Measurements from ENCODE around the gene GYS2. TPM values are rescaled to one million over a fixed set of nuclear protein-coding genes. Genes with fewer than 3 reads are reported as not detected.

The GYS2 gene
- total and polyA plus RNA-seq, 7 experiments from 2014 or later, result 0.12 to 0.27 TPM; not detected in 5

DNA sequence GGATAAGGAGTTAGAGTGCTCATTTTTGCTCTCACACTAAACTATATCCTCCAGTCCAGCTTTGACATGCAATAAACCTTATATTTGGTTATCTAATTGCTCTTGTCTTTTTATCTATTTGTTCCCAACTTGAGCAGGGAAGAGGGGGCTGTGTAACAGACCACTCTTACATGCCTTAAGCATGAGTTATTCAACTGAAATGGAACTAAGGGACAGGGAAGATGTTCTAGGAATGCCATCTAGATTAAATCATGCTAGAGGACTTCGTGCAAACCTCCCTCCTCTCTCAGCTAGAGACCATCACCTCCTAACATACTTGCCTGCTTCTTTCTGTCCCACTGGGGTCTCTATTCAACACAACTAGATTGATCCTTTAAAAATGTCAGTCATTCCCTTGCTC, 57.9 kb downstream of the GYS2 start:
- DNase-seq, result no peak
- intact Hi-C loops (cut with micrococcal nuclease), result no loop called here
- Histone ChIP-seq H3K27me3 (ENCODE audit: control insufficient read depth in 2 of 2, insufficient read depth in 2 of 2, low read length in 2 of 2) (no peaks in the 10 kb centered on the region), H3K4me3 (ENCODE audit: low read length) (no peak overlapping the region), H3K9me3 (ENCODE audit: control insufficient read depth in 2 of 3, low read length in 3 of 3) (no peaks in the 10 kb centered on the region), H3K36me3 (ENCODE audit: control insufficient read depth in 2 of 3, insufficient read depth in 3 of 3, low read length in 3 of 3) (no peaks in the 10 kb centered on the region), H3K27ac (ENCODE audit: low read depth, low read length) (no peak overlapping the region), H3K4me1 (ENCODE audit: control insufficient read depth in 2 of 2, insufficient read depth in 2 of 2, low read length in 2 of 2) (no peaks in the 10 kb centered on the region)
- CTCF ChIA-PET, result no interaction called here
- H3K9me3 Mint-ChIP-seq, result peaks cover 0 to 1% (median 0%) of the 10 kb centered on the region in 11 donors
- H3K36me3 Mint-ChIP-seq, result no peaks in the 10 kb centered on the region
- no peak overlapping the region for H3K4me3 Mint-ChIP-seq
- H3K27ac Mint-ChIP-seq, result no peak overlapping the region
- H3K27me3 Mint-ChIP-seq, result peaks cover 0 to 8% (median 0%) of the 10 kb centered on the region in 5 donors
- POLR2A ChIA-PET, result no interaction called here
- H3K4me1 Mint-ChIP-seq, result peaks cover 0 to 4% (median 0%) of the 10 kb centered on the region in 7 donors
- ATAC-seq, result no peak

DNA sequence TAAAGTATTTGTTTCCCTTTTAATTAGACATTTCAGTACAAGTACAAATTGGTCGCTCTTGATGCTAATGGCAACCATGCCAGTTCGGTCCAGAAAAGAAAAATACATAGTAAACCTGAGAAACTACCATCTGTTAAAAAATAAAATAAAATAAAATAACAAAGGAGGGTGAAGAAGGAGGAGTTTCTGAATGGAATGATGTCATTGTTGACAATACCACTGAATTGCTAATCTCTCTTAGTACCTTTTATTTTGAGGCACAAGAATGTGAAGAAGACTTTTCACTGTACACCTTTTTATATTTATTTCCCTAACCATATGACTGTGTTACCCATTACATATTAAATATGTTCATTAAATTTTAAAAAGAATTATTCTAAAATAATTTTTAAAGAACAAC, 59.1 kb downstream of the GYS2 start:
- DNase-seq (no peak), ATAC-seq (no peak)
- H3K27ac ChIP-seq (ENCODE audit: low read depth, low read length), result no peak overlapping the region
- H3K36me3 Mint-ChIP-seq, result peaks cover 0 to 2% (median 0%) of the 10 kb centered on the region in 5 donors
- no peaks in the 10 kb centered on the region for H3K27me3 ChIP-seq (ENCODE audit: control insufficient read depth in 2 of 2, insufficient read depth in 2 of 2, low read length in 2 of 2)
- H3K4me1 ChIP-seq (ENCODE audit: control insufficient read depth in 2 of 2, insufficient read depth in 2 of 2, low read length in 2 of 2), result no peaks in the 10 kb centered on the region
- peaks cover 0 to 4% (median 0%) of the 10 kb centered on the region in 7 donors for H3K4me1 Mint-ChIP-seq
- intact Hi-C loops (cut with micrococcal nuclease), result no loop called here
- peaks cover 0 to 1% (median 0%) of the 10 kb centered on the region in 11 donors for H3K9me3 Mint-ChIP-seq
- no peak overlapping the region for H3K4me3 Mint-ChIP-seq
- no peaks in the 10 kb centered on the region for H3K36me3 ChIP-seq (ENCODE audit: control insufficient read depth in 2 of 3, insufficient read depth in 3 of 3, low read length in 3 of 3)
- ChIA-PET CTCF (no interaction called here), POLR2A (interaction anchor here (0.6 kb wide), 1 partner anchor 120 kb away, joined by 3 read pairs; no protein-coding TSS in a partner anchor)
- H3K4me3 ChIP-seq (ENCODE audit: low read length), result no peak overlapping the region
- no peak overlapping the region for H3K27ac Mint-ChIP-seq
- H3K27me3 Mint-ChIP-seq, result peaks cover 0 to 8% (median 0%) of the 10 kb centered on the region in 5 donors
- H3K9me3 ChIP-seq (ENCODE audit: control insufficient read depth in 2 of 3, low read length in 3 of 3), result no peaks in the 10 kb centered on the region

GRCh38 chr12:21543151-21543550, 61.5 kb downstream of the GYS2 start:
- H3K27ac Mint-ChIP-seq, result no peak overlapping the region
- H3K4me3 Mint-ChIP-seq, result no peak overlapping the region
- ATAC-seq (no peak), DNase-seq (no peak)
- no peaks in the 10 kb centered on the region for H3K27me3 ChIP-seq (ENCODE audit: control insufficient read depth in 2 of 2, insufficient read depth in 2 of 2, low read length in 2 of 2)
- H3K4me1 ChIP-seq (ENCODE audit: control insufficient read depth in 2 of 2, insufficient read depth in 2 of 2, low read length in 2 of 2), result no peaks in the 10 kb centered on the region
- no peak overlapping the region for H3K4me3 ChIP-seq (ENCODE audit: low read length)
- no peaks in the 10 kb centered on the region for H3K9me3 ChIP-seq (ENCODE audit: control insufficient read depth in 2 of 3, low read length in 3 of 3)
- H3K36me3 Mint-ChIP-seq, result peaks cover 0 to 2% (median 0%) of the 10 kb centered on the region in 5 donors
- peaks cover 0 to 8% (median 0%) of the 10 kb centered on the region in 5 donors for H3K27me3 Mint-ChIP-seq
- no peaks in the 10 kb centered on the region for H3K36me3 ChIP-seq (ENCODE audit: control insufficient read depth in 2 of 3, insufficient read depth in 3 of 3, low read length in 3 of 3)
- ChIA-PET POLR2A (no interaction called here), CTCF (no interaction called here)
- peaks cover 0 to 4% (median 0%) of the 10 kb centered on the region in 7 donors for H3K4me1 Mint-ChIP-seq
- intact Hi-C loops (cut with micrococcal nuclease), result no loop called here
- H3K27ac ChIP-seq (ENCODE audit: low read depth, low read length), result no peak overlapping the region
- H3K9me3 Mint-ChIP-seq, result peaks cover 0 to 1% (median 0%) of the 10 kb centered on the region in 11 donors

DNA sequence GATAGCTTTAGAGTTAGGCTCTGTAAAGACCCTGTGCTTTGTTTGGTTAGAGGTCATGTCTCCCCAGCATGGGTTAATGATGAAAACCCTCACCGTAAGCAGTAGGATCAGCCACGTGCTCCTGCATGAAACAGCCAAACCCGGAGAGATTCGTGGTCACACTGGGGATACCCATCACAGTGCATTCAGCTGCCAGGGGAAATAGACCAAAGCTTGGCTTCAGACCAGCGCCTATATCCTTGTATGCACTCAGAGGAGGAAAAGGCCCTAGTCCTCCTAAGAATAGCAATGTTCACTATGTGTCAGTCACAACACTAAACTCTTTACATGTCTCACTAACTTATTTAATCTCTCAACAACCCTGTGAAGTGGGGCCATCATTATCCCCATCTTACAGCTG, 62.2 kb downstream of the GYS2 start:
- H3K4me1 Mint-ChIP-seq, result peaks cover 0 to 1% (median 0%) of the 10 kb centered on the region in 7 donors
- no peak overlapping the region for H3K27ac ChIP-seq (ENCODE audit: low read depth, low read length)
- CTCF ChIA-PET, result no interaction called here
- H3K27ac Mint-ChIP-seq, result no peak overlapping the region
- peaks cover 0 to 2% (median 0%) of the 10 kb centered on the region in 5 donors for H3K36me3 Mint-ChIP-seq
- no peaks in the 10 kb centered on the region for H3K27me3 ChIP-seq (ENCODE audit: control insufficient read depth in 2 of 2, insufficient read depth in 2 of 2, low read length in 2 of 2)
- H3K36me3 ChIP-seq (ENCODE audit: control insufficient read depth in 2 of 3, insufficient read depth in 3 of 3, low read length in 3 of 3), result no peaks in the 10 kb centered on the region
- H3K9me3 Mint-ChIP-seq, result peaks cover 0 to 1% (median 0%) of the 10 kb centered on the region in 11 donors
- no peak overlapping the region for H3K4me3 ChIP-seq (ENCODE audit: low read length)
- POLR2A ChIA-PET, result interaction anchor here (0.6 to 0.7 kb wide), 3 partner anchors 13 to 224 kb away, joined by 3 read pairs; no protein-coding TSS in a partner anchor
- no peak overlapping the region for H3K4me3 Mint-ChIP-seq
- ATAC-seq, result no peak
- no peaks in the 10 kb centered on the region for H3K4me1 ChIP-seq (ENCODE audit: control insufficient read depth in 2 of 2, insufficient read depth in 2 of 2, low read length in 2 of 2)
- peaks cover 0 to 6% (median 0%) of the 10 kb centered on the region in 5 donors for H3K27me3 Mint-ChIP-seq
- intact Hi-C loops (cut with micrococcal nuclease), result no loop called here
- no peak for DNase-seq
- H3K9me3 ChIP-seq (ENCODE audit: control insufficient read depth in 2 of 3, low read length in 3 of 3), result no peaks in the 10 kb centered on the region

DNA sequence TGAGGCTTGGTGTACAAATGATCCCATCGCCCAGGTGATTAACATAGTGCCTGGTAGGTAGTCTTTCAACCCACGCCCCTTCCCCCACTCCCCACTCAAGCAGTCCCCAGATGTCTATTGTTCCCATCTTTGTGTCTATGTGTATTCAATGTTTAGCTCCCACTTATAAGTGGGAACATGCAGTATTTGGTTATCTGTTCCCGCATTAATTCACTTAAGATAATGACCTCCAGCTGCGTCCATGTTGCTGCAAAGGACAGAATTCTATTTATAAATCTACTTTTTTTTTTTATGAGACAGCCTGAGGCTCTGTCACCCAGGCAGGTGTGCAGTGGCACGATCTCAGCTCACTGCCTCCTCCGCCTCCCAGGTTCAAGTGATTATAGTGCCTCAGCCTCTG, 62.9 kb downstream of the GYS2 start:
- H3K27ac Mint-ChIP-seq, result no peak overlapping the region
- Histone ChIP-seq H3K27ac (ENCODE audit: low read depth, low read length) (no peak overlapping the region), H3K36me3 (ENCODE audit: control insufficient read depth in 2 of 3, insufficient read depth in 3 of 3, low read length in 3 of 3) (no peaks in the 10 kb centered on the region), H3K4me3 (ENCODE audit: low read length) (no peak overlapping the region), H3K4me1 (ENCODE audit: control insufficient read depth in 2 of 2, insufficient read depth in 2 of 2, low read length in 2 of 2) (no peaks in the 10 kb centered on the region), H3K27me3 (ENCODE audit: control insufficient read depth in 2 of 2, insufficient read depth in 2 of 2, low read length in 2 of 2) (no peaks in the 10 kb centered on the region), H3K9me3 (ENCODE audit: control insufficient read depth in 2 of 3, low read length in 3 of 3) (no peaks in the 10 kb centered on the region)
- peaks cover 0 to 1% (median 0%) of the 10 kb centered on the region in 11 donors for H3K9me3 Mint-ChIP-seq
- ChIA-PET POLR2A (interaction anchor here (0.7 kb wide), 1 partner anchor 12 kb away, joined by 3 read pairs; no protein-coding TSS in a partner anchor), CTCF (no interaction called here)
- no peak overlapping the region for H3K4me3 Mint-ChIP-seq
- intact Hi-C loops (cut with micrococcal nuclease), result no loop called here
- DNase-seq (no peak), ATAC-seq (no peak)
- no peaks in the 10 kb centered on the region for H3K4me1 Mint-ChIP-seq
- peaks cover 0 to 4% (median 3%) of the 10 kb centered on the region in 5 donors for H3K36me3 Mint-ChIP-seq
- peaks cover 0 to 4% (median 0%) of the 10 kb centered on the region in 5 donors for H3K27me3 Mint-ChIP-seq

DNA sequence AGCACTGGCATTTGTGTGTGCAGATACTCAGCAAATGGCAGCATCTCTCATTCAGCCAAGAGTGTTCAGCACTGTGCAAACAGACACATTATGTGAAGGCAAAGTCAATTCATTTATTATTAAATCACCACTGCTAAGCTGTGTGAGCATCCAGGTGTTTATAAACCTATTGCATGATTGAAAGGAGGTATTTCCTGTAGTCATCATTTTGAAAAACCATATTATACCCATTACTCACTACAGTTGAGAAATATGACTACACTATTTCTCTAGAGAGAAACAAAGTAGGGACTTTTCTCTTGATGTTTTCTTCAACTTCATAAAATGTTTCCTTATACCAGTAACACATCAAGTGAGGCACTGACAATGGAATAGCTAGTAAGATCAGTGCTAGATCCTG, 64.8 kb downstream of the GYS2 start:
- intact Hi-C loops (cut with micrococcal nuclease), result loop anchor here in 1 of 2 donors (5.0 kb wide), 1 partner anchor 53 kb away; no protein-coding TSS in a partner anchor
- no peak for ATAC-seq
- Mint-ChIP-seq H3K9me3 (peaks cover 0 to 1% (median 0%) of the 10 kb centered on the region in 11 donors), H3K36me3 (peaks cover 0 to 10% (median 7%) of the 10 kb centered on the region in 5 donors), H3K27ac (no peak overlapping the region), H3K27me3 (peaks cover 0 to 4% (median 1%) of the 10 kb centered on the region in 5 donors), H3K4me1 (no peaks in the 10 kb centered on the region), H3K4me3 (no peak overlapping the region)
- Histone ChIP-seq H3K4me3 (ENCODE audit: low read length) (no peak overlapping the region), H3K9me3 (ENCODE audit: control insufficient read depth in 2 of 3, low read length in 3 of 3) (no peaks in the 10 kb centered on the region), H3K4me1 (ENCODE audit: control insufficient read depth in 2 of 2, insufficient read depth in 2 of 2, low read length in 2 of 2) (no peaks in the 10 kb centered on the region), H3K27me3 (ENCODE audit: control insufficient read depth in 2 of 2, insufficient read depth in 2 of 2, low read length in 2 of 2) (no peaks in the 10 kb centered on the region), H3K36me3 (ENCODE audit: control insufficient read depth in 2 of 3, insufficient read depth in 3 of 3, low read length in 3 of 3) (no peaks in the 10 kb centered on the region), H3K27ac (ENCODE audit: low read depth, low read length) (no peak overlapping the region)
- POLR2A ChIA-PET, result no interaction called here
- CTCF ChIA-PET, result no interaction called here
- DNase-seq, result no peak

GRCh38 chr12:21538061-21538653, 66.5 kb downstream of the GYS2 start:
- ATAC-seq, result no peak

More at GRCh38 chr12:21538061-21538653, 66.5 kb downstream of the GYS2 start:
- H3K27me3 ChIP-seq (ENCODE audit: control insufficient read depth in 2 of 2, insufficient read depth in 2 of 2, low read length in 2 of 2), result no peaks in the 10 kb centered on the region
- H3K27me3 Mint-ChIP-seq, result peaks cover 0 to 4% (median 2%) of the 10 kb centered on the region in 5 donors
- POLR2A ChIA-PET, result no interaction called here
- H3K4me3 ChIP-seq (ENCODE audit: low read length), result no peak overlapping the region
- no peak for DNase-seq
- H3K9me3 Mint-ChIP-seq, result no peaks in the 10 kb centered on the region
- no peak overlapping the region for H3K27ac Mint-ChIP-seq
- no peaks in the 10 kb centered on the region for H3K4me1 Mint-ChIP-seq
- no peaks in the 10 kb centered on the region for H3K36me3 ChIP-seq (ENCODE audit: control insufficient read depth in 2 of 3, insufficient read depth in 3 of 3, low read length in 3 of 3)
- CTCF ChIA-PET, result no interaction called here
- H3K9me3 ChIP-seq (ENCODE audit: control insufficient read depth in 2 of 3, low read length in 3 of 3), result no peaks in the 10 kb centered on the region
- peaks cover 0 to 10% (median 7%) of the 10 kb centered on the region in 5 donors for H3K36me3 Mint-ChIP-seq
- H3K4me1 ChIP-seq (ENCODE audit: control insufficient read depth in 2 of 2, insufficient read depth in 2 of 2, low read length in 2 of 2), result no peaks in the 10 kb centered on the region
- no peak overlapping the region for H3K27ac ChIP-seq (ENCODE audit: low read depth, low read length)
- intact Hi-C loops (cut with micrococcal nuclease), result loop anchor here in 1 of 2 donors (5.0 kb wide), 1 partner anchor 54 kb away; no protein-coding TSS in a partner anchor
- no peak overlapping the region for H3K4me3 Mint-ChIP-seq

Data from naive thymus-derived CD4-positive, alpha-beta T cell (primary cell).